Measurements from ENCODE around the gene ZFAND6.
"Not testable (repeated sequence)": the region's sequence is repeated elsewhere in the genome, so short reads cannot be mapped to it uniquely, and the experiment has no call there.

The ZFAND6 gene

GRCh38 chr15:80041494-80042253 lies 17.8 kb upstream of the ZFAND6 start:
- no peaks in the 10 kb centered on the region for H3K27me3 ChIP-seq
- TF ChIP-seq Cebpa-rat (IDR thresholded peaks at IDR 0.05): no peak
- H3K4me2 ChIP-seq: no peak overlapping the region
- no peaks in the 10 kb centered on the region for H3K36me3 ChIP-seq
- no peak overlapping the region for H3K27ac ChIP-seq
- peaks cover 0 to 10% (median 0%) of the 10 kb centered on the region in 11 experiments; a peak in 4 of 22 replicates for H3K9me3 ChIP-seq (replicated peaks in 1 of 11)
- peaks cover 0 to 5% (median 2%) of the 10 kb centered on the region in 10 experiments; a peak in 8 of 20 replicates for H3K4me1 ChIP-seq
- H3K9ac ChIP-seq: no peak overlapping the region
- no peak overlapping the region for H3K4me3 ChIP-seq
- H4K20me1 ChIP-seq: no peaks in the 10 kb centered on the region

- no peaks in the 10 kb centered on the region for H3K4me1 ChIP-seq
These were observed 16.9 kb upstream of the ZFAND6 start for GRCh38 chr15:80042568-80042967.

GRCh38 chr15:80045219-80045618 lies 14.3 kb upstream of the ZFAND6 start:
- H3K27me3 ChIP-seq; H3K4me1 ChIP-seq; H3K36me3 ChIP-seq; H3K4me3 ChIP-seq; H3K4me2 ChIP-seq; H3K9ac ChIP-seq; H3K27ac ChIP-seq; H3K9me3 ChIP-seq (replicated peaks in 1 of 11); H4K20me1 ChIP-seq: not testable (repeated sequence)

More at GRCh38 chr15:80042568-80042967, 16.9 kb upstream of the ZFAND6 start:
- Histone ChIP-seq H3K9me3 (replicated peaks in 1 of 11) (peaks cover 0 to 10% (median 0%) of the 10 kb centered on the region in 11 experiments; a peak in 4 of 22 replicates), H3K4me3 (no peak overlapping the region), H3K27ac (no peak overlapping the region), H4K20me1 (no peaks in the 10 kb centered on the region), H3K27me3 (no peaks in the 10 kb centered on the region), H3K9ac (no peak overlapping the region), H3K36me3 (no peaks in the 10 kb centered on the region), H3K4me2 (no peak overlapping the region)
- no peak for TF ChIP-seq Cebpa-rat (IDR thresholded peaks at IDR 0.05)

GRCh38 chr15:80049046-80049445 lies 10.4 kb upstream of the ZFAND6 start:
- no peak for TF ChIP-seq Cebpa-rat (IDR thresholded peaks at IDR 0.05)
- H3K36me3 ChIP-seq: no peaks in the 10 kb centered on the region
- no peak overlapping the region for H3K4me3 ChIP-seq
- no peaks in the 10 kb centered on the region for H3K27me3 ChIP-seq
- H3K4me1 ChIP-seq: peaks cover 9 to 18% (median 12%) of the 10 kb centered on the region in 10 experiments; a peak in 18 of 20 replicates
- H4K20me1 ChIP-seq: no peaks in the 10 kb centered on the region
- no peak overlapping the region for H3K27ac ChIP-seq
- H3K9me3 ChIP-seq (replicated peaks in 1 of 11): no peaks in the 10 kb centered on the region
- H3K9ac ChIP-seq: no peak overlapping the region
- H3K4me2 ChIP-seq: no peak overlapping the region

- no peaks in the 10 kb centered on the region for H3K9me3 ChIP-seq (replicated peaks in 1 of 11)
- H4K20me1 ChIP-seq: no peaks in the 10 kb centered on the region
- H3K9ac ChIP-seq: no peak overlapping the region
- no peak for TF ChIP-seq Cebpa-rat (IDR thresholded peaks at IDR 0.05)
- H3K4me2 ChIP-seq: peak overlapping the region in 10 of 11 experiments; percentile 2 to 53 (median 31); a peak in 14 of 22 replicates
- H3K4me3 ChIP-seq: no peak overlapping the region
- H3K4me1 ChIP-seq: peaks cover 9 to 18% (median 12%) of the 10 kb centered on the region in 10 experiments; a peak in 18 of 20 replicates
- H3K27ac ChIP-seq: no peak overlapping the region
- no peaks in the 10 kb centered on the region for H3K27me3 ChIP-seq
- no peaks in the 10 kb centered on the region for H3K36me3 ChIP-seq
These were observed 6.7 kb upstream of the ZFAND6 start for GRCh38 chr15:80052597-80053304.

- Histone ChIP-seq H3K9ac (no peak overlapping the region), H3K27ac (no peak overlapping the region), H3K9me3 (replicated peaks in 1 of 11) (no peaks in the 10 kb centered on the region), H3K27me3 (peaks cover 0 to 9% (median 5%) of the 10 kb centered on the region in 11 experiments; a peak in 8 of 22 replicates), H3K4me3 (no peak overlapping the region), H3K4me2 (no peak overlapping the region), H3K36me3 (no peaks in the 10 kb centered on the region), H4K20me1 (peaks cover under 1 to 11% (median 6%) of the 10 kb centered on the region in 11 experiments; a peak in 16 of 22 replicates), H3K4me1 (peaks cover 15 to 30% (median 24%) of the 10 kb centered on the region in 10 experiments)
- no peak for TF ChIP-seq Cebpa-rat (IDR thresholded peaks at IDR 0.05)
These were observed 3.5 kb upstream of the ZFAND6 start for GRCh38 chr15:80055933-80056332.

- Histone ChIP-seq H3K4me3 (no peak overlapping the region), H3K4me1 (peaks cover 22 to 39% (median 28%) of the 10 kb centered on the region in 10 experiments), H3K9me3 (replicated peaks in 1 of 11) (no peaks in the 10 kb centered on the region), H3K36me3 (no peaks in the 10 kb centered on the region), H3K27ac (no peak overlapping the region), H3K4me2 (peak overlapping the region in 2 of 11 experiments; percentile 99 to 100; a peak in 3 of 22 replicates), H3K9ac (no peak overlapping the region), H4K20me1 (peaks cover 21 to 32% (median 27%) of the 10 kb centered on the region in 11 experiments; a peak in 21 of 22 replicates), H3K27me3 (peaks cover 0 to 23% (median 13%) of the 10 kb centered on the region in 11 experiments; a peak in 8 of 22 replicates)
- TF ChIP-seq Cebpa-rat (IDR thresholded peaks at IDR 0.05): no peak
These were observed 1.4 kb upstream of the ZFAND6 start for GRCh38 chr15:80058044-80058443.

- H3K27ac ChIP-seq: peak overlapping the region; percentile 86 to 95 (median 91)
- peaks cover 29 to 49% (median 42%) of the 10 kb centered on the region in 11 experiments; a peak in 21 of 22 replicates for H4K20me1 ChIP-seq
- peak overlapping the region; percentile 84 to 96 (median 93) for H3K9ac ChIP-seq
- peak overlapping the region; percentile 61 to 93 (median 80) for H3K4me2 ChIP-seq
- peaks cover 25 to 37% (median 32%) of the 10 kb centered on the region in 10 experiments for H3K4me1 ChIP-seq
- H3K27me3 ChIP-seq: peaks cover 0 to 23% (median 13%) of the 10 kb centered on the region in 11 experiments; a peak in 8 of 22 replicates
- H3K36me3 ChIP-seq: peaks cover 0 to 7% (median 0%) of the 10 kb centered on the region in 11 experiments; a peak in 5 of 22 replicates
- 0 out of 22 replicates have a peak, but pooled peaks cover 0 to 3% (median 0%) of the 10 kb centered on the region in 11 experiments for H3K9me3 ChIP-seq (replicated peaks in 1 of 11)
- H3K4me3 ChIP-seq: peak overlapping the region; percentile 68 to 98 (median 89)
- no peak for TF ChIP-seq Cebpa-rat (IDR thresholded peaks at IDR 0.05)
These were observed 395 bp downstream of the ZFAND6 start for GRCh38 chr15:80059786-80060355.
